Ramos (cell line): ENCODE data around the gene LALBA.
"Not testable (repeated sequence)": the region's sequence is repeated elsewhere in the genome, so short reads cannot be mapped to it uniquely, and the experiment has no call there.

Experiments
- in situ Hi-C: fragments of 300-500 bp; cut with MboI; formaldehyde crosslinking; loops from one replicate; pipeline ENCODE4 v1.14.3; 2022; ENCODE audit warnings: low sequenced_read_pairs; ENCODE audit not compliant: unreplicated experiment

The LALBA gene

GRCh38 chr12:48569946-48570345 lies at the start of gene LALBA:
Gene LALBA (minus strand): TSS chr12:48570046. CDS start chr12:48570020, 26 bp downstream.
- in situ Hi-C loops = no loop called here

- in situ Hi-C loops = no loop called here
These were observed 48.7 kb upstream of the LALBA start for GRCh38 chr12:48618541-48618940.

- in situ Hi-C loops = no loop called here
These were observed 45.8 kb upstream of the LALBA start for GRCh38 chr12:48615681-48616080.

DNA sequence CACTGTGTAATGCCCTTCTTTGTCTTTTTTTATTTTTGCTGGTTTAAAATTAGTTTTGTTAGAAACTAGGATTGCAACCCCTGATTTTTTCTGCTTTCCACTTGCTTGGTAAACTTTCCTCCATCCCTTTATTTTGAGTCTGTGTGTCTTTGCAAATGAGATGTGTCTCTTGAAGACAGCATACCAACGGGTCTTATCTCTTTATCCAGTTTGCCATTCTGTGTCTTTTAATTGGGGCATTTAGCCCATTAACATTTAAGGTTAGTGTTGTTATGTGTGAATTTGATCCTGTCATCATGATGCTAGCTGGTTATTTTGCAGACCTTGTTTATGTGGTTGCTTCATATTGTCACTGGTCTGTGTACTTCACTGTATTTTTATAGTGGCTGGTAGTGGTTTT lies 43.5 kb upstream of the LALBA start:
- in situ Hi-C loops = no loop called here

DNA sequence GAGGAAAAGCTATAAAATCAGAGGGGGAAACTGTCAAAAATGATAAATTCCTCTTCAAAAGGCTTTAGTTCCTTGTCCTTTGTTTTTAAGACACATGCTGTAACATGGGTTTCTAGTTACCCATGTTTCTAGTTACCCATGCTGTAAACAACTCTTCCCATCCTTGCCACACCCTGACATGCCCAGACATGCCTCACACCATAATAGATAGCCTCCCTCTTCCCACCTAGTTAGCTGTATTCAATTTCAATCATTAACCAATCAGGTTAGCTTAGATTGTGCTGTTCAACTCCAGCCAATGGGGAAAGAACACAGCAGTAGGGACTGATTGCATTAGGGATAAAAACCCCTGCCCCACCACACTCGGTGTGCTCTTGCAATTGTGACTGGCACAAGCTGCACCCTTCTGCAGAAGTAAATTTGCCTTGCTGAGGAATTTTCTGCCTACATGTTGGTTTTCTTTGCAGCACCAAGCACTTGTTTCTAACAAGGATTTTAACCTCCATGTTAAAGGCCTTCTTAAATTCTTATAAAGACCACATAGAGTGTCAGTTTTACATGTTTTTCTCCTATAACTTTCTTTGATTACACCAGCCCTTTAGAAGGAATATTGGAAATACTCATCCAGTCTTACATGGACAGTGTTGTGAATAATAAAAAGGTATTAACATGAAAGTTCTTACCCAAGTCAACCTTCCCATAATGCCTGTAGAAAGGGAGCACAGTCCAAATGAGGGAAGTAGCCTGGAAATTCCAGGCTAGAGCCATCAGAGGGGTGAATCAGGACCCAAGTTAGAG lies 32.5 kb upstream of the LALBA start:
- in situ Hi-C loops = no loop called here

DNA sequence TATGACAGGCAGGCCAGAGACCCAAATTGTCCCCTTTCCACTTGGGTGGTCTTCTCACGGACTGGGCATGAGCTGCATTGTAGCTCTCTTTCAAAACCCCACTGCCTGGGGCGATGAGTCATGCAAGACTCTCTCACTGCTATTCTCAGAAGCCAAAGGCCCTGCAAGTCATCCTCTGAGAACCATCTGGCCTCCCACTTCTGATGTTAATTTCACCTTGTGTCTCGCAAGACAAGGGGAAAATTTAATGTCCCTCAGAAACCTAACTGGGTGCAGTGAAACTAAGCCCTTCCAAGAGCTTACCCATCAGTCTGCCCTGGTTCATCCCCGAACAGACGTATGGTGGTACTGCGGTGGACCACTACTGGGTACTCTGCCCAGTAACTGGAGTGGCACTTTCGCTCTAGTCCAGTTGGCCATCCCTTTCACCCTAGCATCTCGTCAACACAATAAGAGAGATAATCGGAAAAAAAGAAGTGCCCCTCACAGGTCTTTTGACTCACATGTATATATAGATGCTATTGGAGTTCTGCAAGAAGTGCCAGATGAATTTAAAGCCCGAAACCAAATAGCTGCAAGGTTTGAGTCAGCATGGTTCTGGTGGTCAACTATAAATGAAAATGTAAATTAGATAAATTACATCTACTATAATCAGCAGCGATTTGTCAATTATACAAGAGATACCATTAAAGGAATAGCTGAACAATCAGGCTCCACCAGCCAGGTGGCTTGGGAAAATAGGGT lies 31.3 kb upstream of the LALBA start:
- in situ Hi-C loops = no loop called here

GRCh38 chr12:48600552-48600951 lies 30.7 kb upstream of the LALBA start:
- in situ Hi-C loops = no loop called here

DNA sequence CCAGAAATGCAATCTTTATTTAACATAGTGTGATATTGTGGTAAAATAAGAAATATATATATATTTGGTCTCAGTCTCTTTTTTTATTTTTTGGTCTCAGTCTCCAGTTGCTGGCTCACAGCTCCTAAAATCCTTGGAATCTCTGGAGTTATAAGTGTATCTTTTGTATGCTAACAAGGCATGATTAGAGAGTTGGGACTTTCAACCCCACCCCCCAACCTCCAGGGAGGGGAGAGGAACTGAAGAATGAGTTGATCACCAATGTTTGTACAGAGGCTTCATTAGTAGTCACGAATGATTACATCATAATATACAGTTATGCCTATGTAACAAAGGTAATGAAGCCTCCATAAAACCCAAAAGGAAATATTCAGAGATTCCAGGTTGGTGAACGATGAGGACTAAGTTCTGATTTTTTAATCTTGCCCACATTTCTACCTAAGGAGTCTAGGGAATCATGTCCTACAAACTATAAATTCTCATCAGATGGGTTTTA lies 22.8 kb upstream of the LALBA start:
- in situ Hi-C loops = no loop called here

DNA sequence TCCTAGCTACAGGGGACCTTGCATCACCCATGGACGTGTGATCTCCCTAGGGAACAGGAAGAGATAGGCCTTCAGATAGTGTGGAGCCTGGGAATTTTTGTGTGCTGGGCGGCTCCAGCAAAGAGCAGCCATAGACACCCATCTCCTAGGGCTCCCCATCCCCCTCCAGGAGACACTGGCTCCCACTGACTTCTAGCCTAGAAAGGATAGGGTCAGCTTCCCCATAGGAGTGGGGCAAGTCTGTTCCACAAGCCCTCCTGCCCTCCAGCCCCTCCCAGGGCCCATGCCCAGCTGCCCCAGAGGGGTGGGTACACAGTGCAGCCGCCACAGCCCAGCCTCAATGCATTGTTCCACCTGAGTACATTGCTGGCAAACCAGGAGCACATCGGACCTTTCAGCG lies 16.5 kb upstream of the LALBA start:
- in situ Hi-C loops = no loop called here

DNA sequence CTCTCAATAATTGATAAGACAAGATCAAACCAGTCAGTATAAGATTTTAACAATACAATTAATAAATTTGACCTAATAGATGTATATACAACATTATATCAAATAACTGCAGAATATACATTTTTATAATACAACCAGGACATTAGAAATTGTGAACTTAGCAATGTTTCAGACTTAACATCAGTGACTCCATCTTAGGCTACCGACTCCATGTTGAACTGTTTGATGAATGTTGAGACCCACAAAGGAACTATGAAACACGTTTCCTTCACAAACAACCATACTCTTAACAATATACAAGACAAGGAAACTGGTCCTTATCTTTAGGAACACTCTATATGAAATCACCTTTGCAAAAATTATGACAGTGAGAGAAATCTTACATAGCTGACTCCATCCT lies 13.9 kb upstream of the LALBA start:
- in situ Hi-C loops = no loop called here

DNA sequence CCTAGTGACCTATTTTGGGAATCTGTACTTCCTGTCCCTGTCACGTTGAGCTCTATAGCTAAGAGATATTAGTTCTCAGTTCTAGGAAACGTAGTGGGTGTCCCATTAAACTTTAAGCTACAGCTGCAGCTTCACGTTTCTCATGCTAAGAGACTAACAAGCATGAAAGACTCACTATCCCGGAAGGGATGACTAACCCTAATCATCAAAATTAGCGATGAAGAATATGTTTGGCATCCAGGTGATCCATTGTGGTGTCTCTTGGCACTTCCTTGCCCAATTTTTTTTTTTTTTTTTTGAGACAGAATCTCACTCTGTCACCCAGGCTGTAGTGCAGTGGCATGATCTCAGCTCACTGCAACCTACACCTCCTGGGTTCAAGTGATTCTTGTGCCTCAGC lies 11.0 kb upstream of the LALBA start:
- in situ Hi-C loops = no loop called here

- in situ Hi-C loops = no loop called here
These were observed 2.5 kb upstream of the LALBA start for GRCh38 chr12:48572326-48572725.

GRCh38 chr12:48567731-48568130 lies 2.1 kb downstream of the LALBA start:
- in situ Hi-C loops = no loop called here

DNA sequence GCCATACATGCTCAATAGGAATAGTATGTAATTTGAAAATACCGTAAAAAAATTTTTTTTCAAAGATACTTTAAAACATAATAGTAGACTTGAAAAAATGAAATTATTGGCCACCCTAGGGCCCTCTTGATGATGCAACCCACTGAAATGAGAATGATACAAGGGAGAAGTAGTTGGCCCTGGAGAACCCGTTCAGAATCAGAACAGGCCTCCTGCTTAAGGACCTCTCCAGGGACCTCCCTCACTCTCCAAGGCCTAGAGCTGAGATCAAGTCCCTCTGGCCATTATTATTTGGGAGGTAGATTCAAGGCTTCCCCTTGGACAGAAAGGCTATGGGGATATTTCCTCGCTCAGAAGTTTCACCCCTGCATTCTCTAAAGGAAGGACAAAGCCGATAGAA lies 11.9 kb downstream of the LALBA start:
- in situ Hi-C loops = no loop called here

DNA sequence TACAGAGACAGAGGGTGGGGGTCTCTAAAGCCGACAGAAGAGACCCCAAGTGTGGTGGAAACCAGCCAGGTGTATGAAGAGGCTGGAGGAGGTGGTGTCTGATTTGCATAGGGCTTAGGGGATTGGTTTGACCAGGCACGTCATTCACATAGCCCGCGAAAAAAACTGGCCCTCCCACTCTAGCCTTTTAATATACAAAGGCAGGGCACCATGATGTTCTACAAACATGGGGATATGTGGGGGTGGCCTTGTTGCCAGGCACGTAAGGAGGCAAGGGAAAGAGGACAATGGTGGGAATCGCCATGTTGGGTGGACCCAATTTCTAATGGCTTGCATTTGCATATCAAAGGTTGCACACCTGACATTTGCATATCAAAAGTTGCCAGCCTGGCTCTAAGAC lies 13.2 kb downstream of the LALBA start:
- in situ Hi-C loops = no loop called here

GRCh38 chr12:48553666-48554343 lies 16.0 kb downstream of the LALBA start:
- in situ Hi-C loops = not testable (repeated sequence)

- in situ Hi-C loops = not testable (repeated sequence)
These were observed 18.2 kb downstream of the LALBA start for GRCh38 chr12:48551636-48552035.

DNA sequence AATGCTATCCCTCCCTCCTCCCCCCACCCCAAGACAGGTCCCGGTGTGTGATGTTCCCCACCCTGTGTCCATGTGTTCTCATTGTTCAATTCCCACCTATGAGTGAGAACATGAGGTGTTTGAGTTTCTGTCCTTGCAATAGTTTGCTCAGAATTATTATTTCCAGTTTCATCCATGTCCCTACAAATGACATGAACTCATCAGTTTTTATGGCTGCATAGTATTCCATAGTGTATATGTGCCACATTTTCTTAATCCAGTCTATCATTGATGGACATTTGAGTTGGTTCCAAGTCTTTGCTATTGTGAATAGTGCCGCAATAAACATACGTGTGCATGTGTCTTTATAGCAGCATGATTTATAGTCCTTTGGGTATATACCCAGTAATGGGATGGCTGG lies 22.8 kb downstream of the LALBA start:
- in situ Hi-C loops = not testable (repeated sequence)

GRCh38 chr12:48545833-48546469 lies 23.9 kb downstream of the LALBA start:
- in situ Hi-C loops = no loop called here

GRCh38 chr12:48542300-48542928 lies 27.4 kb downstream of the LALBA start:
- in situ Hi-C loops = no loop called here
